UCSD-AML1 (cell line): ENCODE data around the gene NEUROD2.

Experiments
- DNase-seq: peaks from one replicate; lab custom pipeline; 2025; ENCODE audit not compliant: unreplicated experiment; lab: John Stamatoyannopoulos, UW

NEUROD2 gene

GRCh38 chr17:39581759-39582085 lies 26.0 kb downstream of the NEUROD2 start:
- no peak for DNase-seq

GRCh38 chr17:39581071-39581758 lies 26.5 kb downstream of the NEUROD2 start:
- DNase-seq: no peak

GRCh38 chr17:39580082-39580468 lies 27.6 kb downstream of the NEUROD2 start:
- no peak for DNase-seq

GRCh38 chr17:39579318-39580081 lies 28.2 kb downstream of the NEUROD2 start:
- no peak for DNase-seq

- no peak for DNase-seq
These were observed 29.4 kb downstream of the NEUROD2 start for GRCh38 chr17:39578272-39578671.

GRCh38 chr17:39576187-39576586 lies 31.5 kb downstream of the NEUROD2 start:
- DNase-seq: peak; percentile 17

- DNase-seq: peak; percentile 24
These were observed 34.0 kb downstream of the NEUROD2 start for GRCh38 chr17:39573447-39574298.

- no peak for DNase-seq
These were observed 35.6 kb downstream of the NEUROD2 start for GRCh38 chr17:39572121-39572520.

GRCh38 chr17:39569126-39569525 lies 38.6 kb downstream of the NEUROD2 start:
- no peak for DNase-seq

- DNase-seq: no peak
These were observed 39.0 kb downstream of the NEUROD2 start for GRCh38 chr17:39568702-39569101.

- DNase-seq: no peak
These were observed 41.4 kb downstream of the NEUROD2 start for GRCh38 chr17:39566094-39566850.

GRCh38 chr17:39564211-39564848 lies 43.4 kb downstream of the NEUROD2 start:
- no peak for DNase-seq

- no peak for DNase-seq
These were observed 44.2 kb downstream of the NEUROD2 start for GRCh38 chr17:39563476-39563875.

- no peak for DNase-seq
These were observed 44.7 kb downstream of the NEUROD2 start for GRCh38 chr17:39562976-39563375.

GRCh38 chr17:39562395-39562794 lies 45.3 kb downstream of the NEUROD2 start:
- DNase-seq: no peak

- no peak for DNase-seq
These were observed 51.3 kb downstream of the NEUROD2 start for GRCh38 chr17:39556423-39556822.

GRCh38 chr17:39555368-39555767 lies 52.4 kb downstream of the NEUROD2 start:
- no peak for DNase-seq
